Esophagus muscularis mucosa (tissue), 3 donors: ENCODE measurements around the gene SYTL2.

Source experiments
- EP300 ChIP-seq: sonication (generic); formaldehyde crosslinking; IDR thresholded peaks from one replicate; pipeline ENCODE4 v1.6.1; 2017; ENCODE audit warnings: antibody characterized with exemption
- TF ChIP-seq, protein P1 (sequence below), 3 experiments: fragments of 200-600 bp in 2 of 3; fragments of 450-650 bp in 1 of 3; sonication (generic) in 2 of 3; IDR thresholded peaks; one replicate each; pipeline ENCODE4 v1.5.1; 2017 to 2019; ENCODE audit warnings: antibody characterized with exemption in 3 of 3, mild to moderate bottlenecking in 2 of 3, moderate library complexity in 1 of 3

DNA sequence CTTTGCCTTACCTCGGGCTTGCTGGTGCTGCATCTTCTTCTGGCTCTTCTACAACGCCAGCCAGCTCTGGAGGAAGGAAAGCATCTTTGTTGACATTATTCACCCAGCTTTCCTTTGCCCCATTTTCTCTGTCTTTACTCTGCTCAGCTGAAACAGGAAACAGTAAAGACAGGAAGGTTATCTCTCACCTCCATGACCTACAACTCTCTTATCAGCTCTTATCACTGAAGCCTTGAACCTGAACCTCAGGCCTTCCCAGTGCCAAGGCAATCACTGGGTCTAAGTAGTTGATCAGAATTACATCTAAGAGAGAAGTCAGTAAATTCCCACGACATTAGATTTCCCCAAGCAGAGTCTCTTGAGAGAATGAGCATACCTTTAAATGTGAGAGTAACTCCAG is 65.3 kb downstream of the SYTL2 start:
- no peak for TF ChIP-seq EP300
- TF ChIP-seq, protein P1, sequence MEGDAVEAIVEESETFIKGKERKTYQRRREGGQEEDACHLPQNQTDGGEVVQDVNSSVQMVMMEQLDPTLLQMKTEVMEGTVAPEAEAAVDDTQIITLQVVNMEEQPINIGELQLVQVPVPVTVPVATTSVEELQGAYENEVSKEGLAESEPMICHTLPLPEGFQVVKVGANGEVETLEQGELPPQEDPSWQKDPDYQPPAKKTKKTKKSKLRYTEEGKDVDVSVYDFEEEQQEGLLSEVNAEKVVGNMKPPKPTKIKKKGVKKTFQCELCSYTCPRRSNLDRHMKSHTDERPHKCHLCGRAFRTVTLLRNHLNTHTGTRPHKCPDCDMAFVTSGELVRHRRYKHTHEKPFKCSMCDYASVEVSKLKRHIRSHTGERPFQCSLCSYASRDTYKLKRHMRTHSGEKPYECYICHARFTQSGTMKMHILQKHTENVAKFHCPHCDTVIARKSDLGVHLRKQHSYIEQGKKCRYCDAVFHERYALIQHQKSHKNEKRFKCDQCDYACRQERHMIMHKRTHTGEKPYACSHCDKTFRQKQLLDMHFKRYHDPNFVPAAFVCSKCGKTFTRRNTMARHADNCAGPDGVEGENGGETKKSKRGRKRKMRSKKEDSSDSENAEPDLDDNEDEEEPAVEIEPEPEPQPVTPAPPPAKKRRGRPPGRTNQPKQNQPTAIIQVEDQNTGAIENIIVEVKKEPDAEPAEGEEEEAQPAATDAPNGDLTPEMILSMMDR (IDR thresholded peaks at IDR 0.05): no peak
